ENCODE results near the gene ATP10D. TPM values are rescaled to one million over a fixed set of nuclear protein-coding genes. Genes with fewer than 3 reads are reported as not detected.

Gene ATP10D
- total RNA-seq, 1 experiment from 2014 or later = 3.8 TPM

- Mint-ChIP-seq H3K27ac (no peak overlapping the region), H3K4me1 (peaks cover 8 to 10% of the 10 kb centered on the region in 2 experiments), H3K36me3 (ENCODE audit: insufficient read depth in 1 of 3, low read depth in 3 of 3) (no peaks in the 10 kb centered on the region), H3K27me3 (ENCODE audit: low read depth) (no peaks in the 10 kb centered on the region), H3K9me3 (no peaks in the 10 kb centered on the region), H3K4me3 (no peak overlapping the region)
- no peak overlapping the region for H3K4ac ChIP-seq (ENCODE audit: low read depth, low read length)
- no peak overlapping the region for H2BK15ac ChIP-seq (ENCODE audit: low read depth, low read length)
- whole genome bisulfite sequencing (ENCODE audit: extremely low coverage, insufficient read length, low lambda C conversion rate) = no CpG with 5 or more reads among the region's 3 CpGs
- no peak overlapping the region for H4K5ac ChIP-seq (ENCODE audit: insufficient read length, low read depth, low read length)
- no peak overlapping the region for H3T11ph ChIP-seq (ENCODE audit: low read length)
- DNase-seq = no peak
- H3K23ac ChIP-seq (ENCODE audit: insufficient read length, low read depth, low read length) = no peak overlapping the region
- no peaks in the 10 kb centered on the region for H3K27me3 ChIP-seq (ENCODE audit: insufficient read depth, low read length)
- H2BK20ac ChIP-seq (ENCODE audit: low read depth, low read length, poor library complexity, severe bottlenecking) = no peak overlapping the region
- H3K23me2 ChIP-seq (ENCODE audit: insufficient read length, low read depth, low read length, poor library complexity, severe bottlenecking) = no peaks in the 10 kb centered on the region
- no peak overlapping the region for H4K91ac ChIP-seq (ENCODE audit: insufficient read length, low read depth, low read length)
- no peak overlapping the region for H2AFZ ChIP-seq (ENCODE audit: low read length)
- no peak overlapping the region for H3K27ac ChIP-seq (ENCODE audit: insufficient read length, low read depth, low read length)
- no peak overlapping the region for H2BK5ac ChIP-seq (ENCODE audit: insufficient read length, low read length)
- H2BK12ac ChIP-seq (ENCODE audit: insufficient read length, low read depth, low read length) = no peak overlapping the region
- H4K8ac ChIP-seq (replicated peaks; ENCODE audit: insufficient read length, low read depth, low read length) = no peak overlapping the region
- H3K9me3 ChIP-seq (ENCODE audit: control insufficient read depth, low read depth, low read length) = no peaks in the 10 kb centered on the region
- TF ChIP-seq, protein P1, sequence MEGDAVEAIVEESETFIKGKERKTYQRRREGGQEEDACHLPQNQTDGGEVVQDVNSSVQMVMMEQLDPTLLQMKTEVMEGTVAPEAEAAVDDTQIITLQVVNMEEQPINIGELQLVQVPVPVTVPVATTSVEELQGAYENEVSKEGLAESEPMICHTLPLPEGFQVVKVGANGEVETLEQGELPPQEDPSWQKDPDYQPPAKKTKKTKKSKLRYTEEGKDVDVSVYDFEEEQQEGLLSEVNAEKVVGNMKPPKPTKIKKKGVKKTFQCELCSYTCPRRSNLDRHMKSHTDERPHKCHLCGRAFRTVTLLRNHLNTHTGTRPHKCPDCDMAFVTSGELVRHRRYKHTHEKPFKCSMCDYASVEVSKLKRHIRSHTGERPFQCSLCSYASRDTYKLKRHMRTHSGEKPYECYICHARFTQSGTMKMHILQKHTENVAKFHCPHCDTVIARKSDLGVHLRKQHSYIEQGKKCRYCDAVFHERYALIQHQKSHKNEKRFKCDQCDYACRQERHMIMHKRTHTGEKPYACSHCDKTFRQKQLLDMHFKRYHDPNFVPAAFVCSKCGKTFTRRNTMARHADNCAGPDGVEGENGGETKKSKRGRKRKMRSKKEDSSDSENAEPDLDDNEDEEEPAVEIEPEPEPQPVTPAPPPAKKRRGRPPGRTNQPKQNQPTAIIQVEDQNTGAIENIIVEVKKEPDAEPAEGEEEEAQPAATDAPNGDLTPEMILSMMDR (conservative IDR thresholded peaks at IDR 0.05) = no peak
- no peak overlapping the region for H3K4me2 ChIP-seq (ENCODE audit: insufficient read depth, insufficient read length, low read length)
- H3K79me2 ChIP-seq (ENCODE audit: insufficient read depth, low read length) = no peaks in the 10 kb centered on the region
- no peak overlapping the region for H2AK5ac ChIP-seq (ENCODE audit: insufficient read length, low read length)
- no peak overlapping the region for H3K9ac ChIP-seq (ENCODE audit: extremely low read depth, insufficient read length, low read length)
- H2BK120ac ChIP-seq (ENCODE audit: low read depth, low read length, poor library complexity, severe bottlenecking) = no peak overlapping the region
- H3K79me1 ChIP-seq (ENCODE audit: insufficient read depth, low read depth, low read length, poor library complexity, severe bottlenecking) = no peaks in the 10 kb centered on the region
- no peaks in the 10 kb centered on the region; the same call in 1 of the 2 replicates for H3K4me1 ChIP-seq (ENCODE audit: insufficient read depth, low read length)
- no peaks in the 10 kb centered on the region for H4K20me1 ChIP-seq (ENCODE audit: control insufficient read depth, insufficient read depth, insufficient read length)
- H3K56ac ChIP-seq (ENCODE audit: insufficient read length, low read depth, low read length) = no peak overlapping the region
- H3K18ac ChIP-seq (ENCODE audit: insufficient read length, low read depth, low read length) = no peak overlapping the region
- H3K14ac ChIP-seq (ENCODE audit: insufficient read depth, low read length) = no peak overlapping the region
Observed at GRCh38 chr4:47469951-47470350, 15.1 kb upstream of the ATP10D start.
